HG03066 (cell line): Measurements from ENCODE around the gene AQP9.

Source experiments
- ATAC-seq: cut with Tn5 transposase; IDR thresholded peaks from one replicate; pipeline ENCODE4 v1.9.1; 2021; ENCODE audit warnings: low read depth; ENCODE audit not compliant: unreplicated experiment

AQP9 gene

DNA sequence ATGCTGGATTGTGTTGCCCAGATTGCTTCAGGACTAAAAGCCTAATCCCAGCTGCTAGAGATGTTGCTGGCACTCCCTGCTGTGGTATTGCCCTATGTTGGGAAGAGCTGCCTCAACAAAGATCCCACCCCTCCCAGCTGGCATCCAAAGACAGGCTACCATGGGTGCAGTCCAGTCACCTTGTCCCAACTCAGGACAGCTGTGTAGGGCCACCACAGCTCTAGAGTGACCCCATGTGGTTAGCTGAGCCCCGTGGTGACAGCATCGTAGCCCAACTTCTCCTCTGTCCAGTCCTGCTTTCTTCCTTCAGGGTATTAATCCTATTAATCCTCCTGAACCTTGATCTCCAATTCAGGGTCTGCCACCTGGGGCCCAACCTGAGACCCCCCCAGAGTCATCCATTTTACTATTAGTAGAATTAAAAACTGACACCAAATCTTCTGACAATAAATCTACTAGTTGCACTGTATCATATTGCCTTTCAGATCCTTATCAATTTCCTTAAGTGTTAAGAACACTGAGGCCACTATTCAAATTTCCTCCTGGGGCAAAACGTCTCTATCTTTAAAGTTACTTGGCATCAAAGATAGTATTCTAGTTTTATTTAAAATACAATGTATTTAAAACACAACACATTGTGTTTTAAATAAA is 83.5 kb downstream of the AQP9 start:
- ATAC-seq = no peak

DNA sequence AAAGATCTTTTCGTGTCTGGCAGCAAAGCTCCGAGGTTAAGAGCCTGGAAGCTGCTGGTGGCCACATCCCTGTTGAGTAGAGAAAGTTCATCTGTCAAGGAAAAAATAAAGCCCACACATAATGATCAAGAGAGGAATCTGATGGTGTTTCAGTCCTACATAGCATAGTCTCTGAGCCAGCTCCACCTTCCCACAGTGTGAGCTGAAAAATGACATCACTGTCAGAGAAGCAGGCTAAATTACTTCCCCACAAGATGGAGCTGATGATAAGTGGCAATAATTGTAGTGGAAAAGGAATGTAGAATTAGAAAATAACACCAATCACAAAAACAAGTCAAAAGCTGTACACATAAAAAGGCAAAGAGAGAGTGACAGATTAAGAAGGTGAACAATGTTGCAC is 84.5 kb downstream of the AQP9 start:
- no peak for ATAC-seq

DNA sequence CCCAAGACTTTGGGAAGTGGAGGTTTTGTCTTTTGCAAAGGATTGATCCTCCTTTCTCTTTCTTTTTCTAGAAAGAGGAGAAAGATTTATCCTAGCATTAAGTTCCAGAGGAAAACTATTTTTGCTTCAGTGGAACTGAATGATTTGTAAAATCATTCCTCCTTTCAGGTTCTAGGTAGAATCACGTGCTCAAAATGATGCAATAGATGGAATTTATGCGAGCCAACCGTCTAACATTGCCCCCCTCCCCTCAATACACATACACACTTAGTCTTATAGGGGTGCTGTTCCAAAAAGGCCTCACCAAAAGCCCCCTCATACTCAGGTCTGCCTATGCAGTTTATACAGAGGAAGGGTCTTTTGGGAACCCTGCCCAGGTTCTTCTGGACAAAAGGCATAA is 85.3 kb downstream of the AQP9 start:
- no peak for ATAC-seq

DNA sequence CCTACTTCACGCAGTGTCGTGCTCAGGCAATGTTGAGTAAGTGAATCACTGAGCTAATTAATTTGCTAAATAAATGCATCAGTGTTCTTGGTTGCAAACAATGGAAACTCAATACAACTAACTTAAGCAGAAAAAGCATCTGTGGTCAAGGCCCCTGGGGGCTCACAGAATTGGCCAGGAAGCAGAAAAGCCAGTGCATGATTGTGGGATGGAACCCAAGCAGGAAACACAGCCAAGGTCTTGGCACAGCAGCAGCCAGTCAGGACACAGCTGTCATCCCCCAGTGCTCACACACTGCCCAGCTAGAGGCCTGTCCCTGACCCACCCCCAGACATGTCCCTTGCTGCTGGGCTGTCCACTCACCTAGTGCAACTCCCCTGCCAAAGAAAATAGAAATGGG is 85.9 kb downstream of the AQP9 start:
- no peak for ATAC-seq

DNA sequence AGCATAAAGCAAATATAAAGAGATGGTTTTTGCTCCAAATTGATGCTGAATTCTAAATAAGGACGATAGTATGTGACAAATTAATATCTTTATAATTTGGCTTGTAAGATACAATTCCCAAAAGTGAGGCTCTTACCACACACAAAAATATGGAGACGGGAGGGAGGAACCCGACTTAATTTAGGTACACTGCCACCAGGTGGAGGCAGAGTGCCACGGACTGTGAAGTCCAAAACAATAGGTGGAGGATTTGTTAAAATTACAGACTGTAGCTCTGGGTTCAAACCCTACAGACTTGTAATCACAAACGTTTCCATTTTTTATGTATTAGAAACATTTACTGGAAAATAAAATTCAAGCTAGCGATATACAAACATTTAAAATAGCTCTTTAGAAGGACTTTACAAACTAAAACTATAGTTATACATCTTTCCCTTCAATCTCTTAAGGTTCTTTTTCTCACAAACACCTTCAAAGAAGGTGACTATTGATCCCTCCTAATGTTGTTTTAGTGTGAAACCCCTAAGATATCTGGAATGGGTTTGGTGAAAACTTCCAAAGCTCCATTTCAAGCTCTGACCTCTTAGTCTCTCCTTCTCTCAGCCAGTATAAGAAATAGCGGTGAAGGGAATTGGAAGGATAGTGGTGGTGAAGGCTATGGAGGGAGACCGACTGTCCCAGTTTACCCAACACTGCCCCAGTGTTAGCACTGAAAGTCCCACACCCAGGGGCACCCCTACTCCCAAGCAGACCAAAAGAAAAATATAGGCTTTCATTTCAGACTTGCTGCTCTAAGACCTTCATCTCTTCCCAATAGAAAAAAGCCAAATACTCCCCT is 89.7 kb downstream of the AQP9 start:
- no peak for ATAC-seq

DNA sequence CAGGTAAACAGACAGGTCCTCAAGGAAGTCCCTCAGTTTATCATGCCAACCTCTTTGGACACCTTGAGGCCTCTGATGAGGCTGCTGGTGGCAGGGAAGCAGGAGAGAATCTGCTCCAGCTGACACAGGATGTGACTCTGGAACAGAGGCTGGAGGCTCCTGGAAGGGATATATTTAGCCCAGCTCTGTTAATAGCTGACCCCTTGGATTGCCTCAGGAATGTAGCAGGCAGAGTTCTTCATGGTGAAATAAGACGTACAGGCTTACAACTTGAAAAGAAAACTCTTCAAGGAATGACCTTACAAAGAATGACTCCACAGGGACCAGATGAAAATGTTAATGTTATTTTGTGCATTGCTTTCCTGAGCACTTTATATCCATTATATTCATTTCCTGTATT is 90.5 kb downstream of the AQP9 start:
- no peak for ATAC-seq

DNA sequence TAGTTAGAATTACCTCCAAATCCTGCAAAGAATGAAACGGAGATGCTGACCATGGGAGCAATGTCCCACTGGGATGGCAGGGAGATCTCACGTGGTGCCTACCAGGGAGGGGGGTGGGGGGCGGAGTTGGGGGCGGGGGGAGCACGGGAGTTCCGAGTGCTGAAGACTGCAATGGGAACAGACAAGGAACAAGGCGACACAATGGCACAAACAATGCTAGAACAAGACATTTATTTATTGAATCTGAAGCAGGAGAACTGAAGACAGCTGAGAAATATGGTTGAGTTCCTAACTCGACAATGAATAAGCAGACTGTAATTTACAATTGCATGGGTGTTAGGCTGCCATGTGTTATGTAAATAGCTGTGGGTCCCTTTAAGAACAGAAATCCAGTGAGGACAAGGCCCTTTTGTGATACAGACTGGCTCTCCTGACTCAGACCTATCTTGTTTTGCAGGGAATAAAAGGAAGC is 91.2 kb downstream of the AQP9 start:
- no peak for ATAC-seq

DNA sequence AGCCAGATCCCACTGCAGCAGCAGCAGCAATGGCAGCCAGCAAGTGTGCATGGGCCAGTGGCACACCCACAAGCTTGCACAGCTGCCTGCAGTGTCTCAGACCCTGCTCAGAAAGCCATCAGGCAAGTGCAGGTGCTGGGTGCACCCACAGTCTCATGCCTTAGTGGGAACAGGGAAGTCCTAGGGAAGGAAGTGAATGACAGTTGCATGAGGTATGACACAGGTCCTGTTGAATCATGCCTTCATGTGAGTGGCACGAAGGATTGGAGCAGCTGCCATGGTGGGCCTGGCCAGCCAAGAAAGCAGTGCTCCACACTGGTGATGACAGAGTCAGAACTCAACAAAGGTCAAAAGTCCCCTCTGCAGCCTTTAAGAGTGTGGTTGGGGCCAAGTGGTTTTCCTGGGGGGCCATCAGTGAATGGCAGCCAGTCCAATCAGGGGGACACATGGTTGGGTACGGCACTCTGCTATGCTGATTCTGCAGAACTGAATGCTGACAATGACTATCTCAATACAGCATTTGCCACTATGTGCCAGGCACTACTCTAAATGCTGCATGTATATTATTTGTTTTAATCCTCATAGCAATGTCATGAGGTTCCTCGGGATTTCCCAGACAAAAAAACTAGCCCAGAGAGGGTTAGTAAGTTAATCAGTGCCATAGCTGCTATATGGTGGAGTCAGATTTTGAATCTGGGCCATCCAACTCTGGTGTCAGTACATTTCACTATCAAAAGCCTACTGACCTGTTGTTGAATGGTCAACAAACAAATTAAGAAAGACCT is 94.3 kb downstream of the AQP9 start:
- no peak for ATAC-seq

DNA sequence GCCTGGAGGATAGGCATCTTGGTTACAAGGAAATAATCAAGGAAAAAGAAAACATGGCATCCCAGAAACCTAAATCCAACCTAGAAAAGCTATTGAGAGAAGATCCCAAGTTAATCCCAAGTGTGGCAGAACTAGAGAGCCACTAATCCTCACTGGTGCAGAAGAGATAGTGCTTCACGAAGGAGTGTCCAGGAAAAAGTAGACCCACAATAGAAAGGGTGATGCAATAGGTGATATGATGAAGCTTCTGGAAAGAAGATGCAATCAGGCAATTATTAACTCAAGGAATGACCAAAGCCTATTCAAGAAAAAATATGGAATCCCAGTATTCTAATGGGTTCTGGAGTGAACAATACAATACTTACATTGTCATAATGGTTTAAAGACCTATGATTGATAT is 95.2 kb downstream of the AQP9 start:
- no peak for ATAC-seq
